Measurements from ENCODE around the gene MRI1.
"Not testable (repeated sequence)": the region's sequence is repeated elsewhere in the genome, so short reads cannot be mapped to it uniquely, and the experiment has no call there.

MRI1 gene

DNA sequence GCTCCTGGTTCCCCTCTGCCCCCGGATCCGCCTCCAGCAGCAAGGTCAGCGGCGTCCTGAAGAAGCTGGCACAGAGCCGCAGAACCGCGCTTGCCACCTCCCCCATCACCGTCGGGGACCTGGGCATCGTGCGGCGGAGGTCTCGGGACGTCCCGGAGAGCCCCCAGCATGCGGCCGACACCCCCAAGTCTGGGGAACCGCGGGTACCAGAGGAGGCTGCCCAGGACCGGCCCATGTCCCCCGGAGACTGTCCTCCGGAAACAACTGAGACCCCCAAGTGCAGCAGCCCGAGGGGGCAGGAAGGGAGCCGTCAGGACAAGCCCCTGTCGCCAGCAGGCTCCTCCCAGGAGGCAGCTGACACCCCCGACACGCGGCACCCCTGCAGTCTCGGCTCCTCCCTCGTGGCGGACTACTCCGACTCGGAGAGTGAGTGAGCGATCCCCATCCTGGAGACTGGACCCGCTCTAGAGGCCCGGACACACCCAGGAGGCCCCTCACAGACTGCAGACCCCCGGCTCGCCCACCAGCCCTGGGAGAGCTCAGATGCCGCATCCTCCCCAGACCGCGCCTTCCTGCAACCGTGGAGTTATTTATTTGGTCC is 1.6 kb upstream of the MRI1 start:
- no peak for DNase-seq

DNA sequence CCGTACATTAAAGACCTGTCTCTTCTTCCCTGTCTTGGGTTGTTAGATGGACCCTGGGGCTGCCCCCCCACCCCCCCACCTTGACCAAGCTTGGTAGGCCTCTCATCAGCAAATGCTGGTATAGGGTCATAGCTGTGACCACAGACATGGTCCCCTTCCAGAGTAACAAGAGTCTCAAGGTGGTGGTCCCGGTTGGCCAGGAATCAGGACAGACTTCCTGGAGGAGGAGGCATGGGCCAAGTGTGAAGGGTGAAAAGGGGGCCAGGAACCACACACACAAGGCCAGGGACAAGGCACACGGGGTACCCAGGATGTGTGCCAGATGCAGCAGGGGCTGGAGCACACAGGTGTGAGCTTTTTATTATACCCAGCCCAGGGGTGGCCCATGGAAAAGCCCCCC is 1.1 kb upstream of the MRI1 start:
- DNase-seq: no peak

DNA sequence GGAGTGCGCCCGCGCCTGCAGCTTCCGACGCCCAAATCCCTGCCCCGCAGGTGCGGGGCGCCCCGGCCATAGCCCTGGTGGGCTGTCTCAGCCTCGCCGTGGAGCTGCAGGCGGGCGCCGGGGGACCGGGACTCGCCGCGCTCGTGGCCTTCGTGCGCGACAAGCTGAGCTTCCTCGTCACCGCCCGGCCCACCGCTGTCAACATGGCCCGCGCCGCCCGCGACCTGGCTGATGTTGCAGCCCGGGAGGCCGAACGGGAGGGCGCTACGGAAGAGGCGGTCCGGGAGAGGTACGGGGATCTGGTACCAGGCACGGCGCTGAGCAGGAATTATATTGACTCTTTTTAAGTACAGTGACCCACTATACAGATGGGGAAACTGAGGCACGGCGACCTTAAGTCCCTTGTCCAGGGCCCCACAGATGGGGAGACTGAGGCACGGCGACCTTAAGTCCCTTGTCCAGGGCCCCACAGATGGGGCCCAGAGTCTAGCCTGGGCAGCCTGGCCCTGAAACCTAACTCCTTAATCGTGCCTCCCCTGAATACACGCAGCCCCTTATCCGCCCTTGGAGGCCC is 586 bp downstream of the MRI1 start:
- DNase-seq: no peak

DNA sequence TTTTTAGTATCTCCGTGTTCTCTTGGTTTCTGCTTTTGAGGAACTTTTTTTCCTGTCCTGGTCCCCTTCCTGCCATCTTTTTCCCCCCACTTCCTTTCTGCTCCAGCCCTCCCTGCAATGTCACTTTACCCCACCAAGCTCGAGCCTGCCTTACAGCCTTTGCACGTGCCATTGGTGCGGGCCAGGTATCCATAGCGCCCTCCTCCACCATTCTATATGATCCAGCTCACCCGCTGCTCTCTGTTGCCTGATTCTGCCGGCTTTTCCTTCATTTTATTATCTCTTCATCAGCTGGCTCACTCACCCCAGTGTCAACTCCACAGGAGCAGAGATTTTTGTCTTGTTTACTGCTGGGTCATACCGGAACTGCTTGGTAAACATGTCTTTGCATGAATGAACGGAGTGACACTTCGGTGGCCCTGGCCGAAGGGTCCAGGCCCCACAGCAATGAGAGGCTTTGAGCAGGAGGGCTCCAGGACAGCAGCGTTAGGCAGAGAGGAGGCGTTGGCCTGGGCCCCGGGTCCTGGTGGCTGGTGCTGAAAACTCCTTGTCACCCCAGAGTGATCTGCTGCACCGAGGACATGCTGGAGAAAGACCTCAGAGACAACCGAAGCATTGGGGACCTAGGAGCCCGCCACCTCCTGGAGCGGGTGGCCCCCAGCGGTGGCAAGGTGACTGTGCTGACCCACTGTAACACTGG is 1.2 kb downstream of the MRI1 start:
- DNase-seq: no peak

DNA sequence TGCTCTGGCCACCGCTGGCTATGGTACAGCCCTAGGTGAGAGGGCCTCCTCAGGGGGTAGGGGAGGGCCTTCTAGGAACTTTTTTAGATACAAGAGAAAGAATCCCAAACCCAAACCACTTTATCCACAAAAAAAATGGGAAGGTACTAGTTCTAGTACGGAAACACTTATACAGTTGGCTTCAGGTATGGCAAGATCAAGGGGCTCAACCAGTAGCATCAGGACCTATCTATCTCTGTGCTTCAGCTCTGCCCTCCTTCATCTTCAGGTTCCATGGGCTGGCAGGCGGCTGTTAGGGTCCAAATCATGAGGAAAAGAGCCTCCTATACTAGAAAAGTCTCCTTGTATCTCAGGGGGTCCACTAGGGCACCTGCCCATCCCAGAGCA is 1.8 kb downstream of the MRI1 start:
- DNase-seq: no peak

DNA sequence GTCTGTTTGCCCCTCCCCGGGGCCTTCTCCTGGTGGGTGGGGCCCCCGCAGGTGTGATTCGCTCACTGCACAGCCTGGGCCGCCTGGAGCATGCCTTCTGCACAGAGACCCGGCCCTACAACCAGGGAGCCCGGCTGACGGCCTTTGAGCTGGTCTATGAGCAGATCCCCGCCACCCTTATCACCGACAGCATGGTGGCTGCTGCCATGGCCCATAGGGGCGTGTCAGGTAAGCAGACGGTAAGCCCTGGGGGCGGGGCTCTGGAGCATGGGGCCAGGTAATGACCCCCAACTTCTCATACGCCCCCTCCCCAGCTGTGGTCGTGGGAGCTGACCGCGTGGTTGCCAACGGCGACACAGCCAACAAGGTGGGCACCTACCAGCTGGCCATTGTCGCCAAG is 4.2 kb downstream of the MRI1 start:
- DNase-seq: no peak

DNA sequence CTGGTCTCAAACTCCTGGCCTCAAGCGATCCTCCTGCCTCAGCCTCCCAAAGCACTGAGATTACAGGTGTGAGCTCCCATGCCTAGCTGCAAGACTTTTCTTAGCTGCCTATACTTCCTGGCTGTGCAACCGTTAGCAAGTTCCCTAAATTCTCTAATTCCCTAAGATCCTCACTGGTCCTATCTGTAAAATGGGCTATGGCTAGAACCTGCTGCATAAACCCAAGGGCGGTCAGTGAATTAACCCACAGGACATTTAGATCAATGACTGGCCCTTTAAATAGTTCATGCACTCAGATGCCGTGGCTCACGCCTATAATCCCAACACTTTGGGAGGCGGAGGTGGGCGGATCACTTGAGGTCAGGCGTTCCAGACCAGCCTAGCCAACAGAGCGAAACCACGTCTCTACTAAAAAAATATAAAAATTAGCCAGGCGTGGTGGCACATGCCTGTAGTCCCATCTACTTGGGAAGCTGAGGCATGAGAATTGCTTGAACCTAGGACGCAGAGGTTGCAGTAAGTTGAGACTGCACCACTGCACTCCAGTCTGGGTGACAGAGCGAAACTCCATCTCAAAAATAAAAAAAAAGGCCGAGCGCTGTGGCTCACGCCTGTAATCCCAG is 5.8 kb downstream of the MRI1 start:
- DNase-seq: no peak

DNA sequence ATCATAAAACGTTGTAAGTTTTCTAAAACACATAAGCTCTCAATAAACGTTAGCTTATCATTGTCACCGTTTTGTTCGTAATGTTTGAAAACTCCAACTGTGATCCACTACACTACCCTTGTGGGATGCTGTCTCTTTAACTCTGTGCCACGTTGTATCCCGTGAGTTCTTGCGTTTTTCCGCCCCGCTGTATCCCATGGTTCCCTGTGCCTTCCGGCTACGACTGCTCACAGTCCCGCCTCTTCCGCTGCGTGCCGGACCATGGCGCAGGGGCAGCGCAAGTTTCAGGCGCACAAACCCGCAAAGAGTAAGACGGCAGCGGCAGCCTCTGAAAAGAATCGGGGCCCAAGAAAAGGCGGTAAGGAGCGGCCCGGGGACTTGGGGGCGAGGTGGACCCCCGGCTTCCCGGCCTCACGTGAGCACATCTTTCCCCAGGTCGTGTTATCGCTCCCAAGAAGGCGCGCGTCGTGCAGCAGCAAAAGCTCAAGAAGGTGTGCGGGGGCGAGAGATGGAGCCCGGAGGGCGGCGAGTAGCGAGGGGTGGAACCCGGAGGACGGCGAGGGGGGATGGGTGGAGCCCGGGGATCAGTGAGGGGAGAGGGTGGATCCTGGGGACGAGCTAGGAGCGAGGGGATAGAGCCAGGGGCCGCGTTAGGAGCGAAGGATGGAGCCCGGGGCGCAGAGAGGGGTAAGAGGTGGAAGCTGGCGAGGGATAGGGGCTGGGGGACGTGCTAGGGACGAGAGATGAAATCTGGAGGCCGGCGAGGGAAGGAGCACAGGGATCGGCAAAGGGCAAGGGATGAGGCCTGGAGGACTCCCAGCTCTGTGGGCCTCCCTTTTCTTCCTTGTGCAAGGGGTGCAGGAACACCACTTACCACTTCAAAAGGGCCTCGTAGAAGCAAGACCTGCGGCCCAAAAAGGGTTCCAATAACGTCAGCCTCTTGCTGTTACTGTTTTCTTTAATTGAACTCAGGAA is 10.2 kb downstream of the MRI1 start, which contains the start of gene C19orf53:
C19orf53 (plus strand) TSS at position 240 of the 975 bp plus-strand sequence; CDS start at position 262, 22 bp downstream.
- DNase-seq: peak; percentile 73

DNA sequence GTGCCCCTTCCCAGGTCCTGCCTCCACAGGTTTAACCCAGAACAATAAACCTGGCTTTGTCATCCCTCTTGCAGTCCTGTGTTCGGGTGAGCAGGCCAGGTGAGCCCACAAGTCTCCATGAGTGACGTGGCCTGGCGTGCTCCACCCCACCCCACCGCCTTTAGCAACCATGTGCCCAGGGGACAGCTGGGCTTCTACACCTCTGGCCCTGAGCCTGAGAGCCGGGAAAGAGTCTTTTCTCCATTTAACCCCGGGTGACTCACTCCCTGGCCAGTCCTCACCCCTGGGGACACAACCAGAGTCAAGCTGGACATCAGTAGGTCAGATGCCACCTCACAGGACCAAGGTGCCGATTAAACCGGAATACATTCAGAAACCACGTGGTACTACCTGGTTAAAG is 14.1 kb downstream of the MRI1 start:
- DNase-seq: no peak

DNA sequence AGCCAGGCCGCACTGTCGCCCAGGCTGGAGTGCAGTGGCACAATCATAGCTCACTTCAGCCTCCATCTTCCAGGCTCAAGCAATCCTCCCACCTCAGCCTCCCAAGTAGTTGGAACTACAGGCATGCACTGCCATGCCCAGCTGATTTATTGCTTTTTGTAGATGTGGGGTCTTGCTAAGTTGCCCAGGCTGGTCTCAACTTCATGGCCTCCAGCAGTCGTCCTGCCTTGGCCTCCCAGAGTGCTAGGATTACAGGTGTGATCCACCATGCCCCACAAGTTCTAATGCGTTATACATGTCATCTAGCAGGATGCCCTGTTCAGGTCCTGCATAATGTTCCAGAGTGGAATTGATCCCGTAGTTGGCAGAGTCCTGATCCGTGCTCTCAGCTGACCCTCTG is 14.5 kb downstream of the MRI1 start:
- DNase-seq: no peak

DNA sequence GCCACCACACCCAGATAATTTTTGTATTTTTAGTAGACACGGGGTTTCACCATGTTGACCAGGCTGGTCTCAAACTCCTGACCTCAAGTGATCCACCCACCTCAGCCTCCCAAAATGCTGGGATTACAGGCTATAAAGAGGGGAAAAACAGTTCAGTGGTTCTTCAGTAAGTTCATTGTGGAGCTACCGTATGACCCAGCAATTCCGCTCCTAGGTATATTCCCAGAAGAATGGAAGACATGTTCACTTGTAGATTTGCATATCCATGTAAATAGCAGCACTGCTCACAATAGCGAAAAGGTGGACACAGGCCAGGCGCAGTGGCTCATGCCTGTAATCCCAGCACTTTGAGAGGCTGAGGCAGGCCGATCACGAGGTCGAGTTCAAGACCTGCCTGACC is 15.5 kb downstream of the MRI1 start:
- not testable (repeated sequence) for DNase-seq

DNA sequence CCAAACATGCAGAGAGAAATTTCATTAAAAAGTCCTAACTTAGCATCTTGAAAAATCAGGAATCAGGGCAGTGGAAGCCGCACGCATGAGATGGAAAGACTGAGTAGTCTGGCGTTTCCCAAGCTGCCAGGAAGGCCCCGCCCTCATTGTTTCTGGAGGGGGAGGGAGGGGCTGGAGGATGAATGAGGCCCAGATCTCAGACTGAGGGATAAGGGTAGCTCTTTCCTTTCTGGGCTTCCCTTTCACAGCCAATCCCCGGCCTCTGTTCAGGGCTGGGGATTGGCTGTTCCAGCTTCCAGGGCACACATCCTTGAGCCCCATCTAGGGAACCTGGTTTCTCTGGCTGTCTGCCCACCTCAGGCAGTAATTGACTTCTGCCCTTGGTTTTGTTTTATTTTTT is 17.2 kb downstream of the MRI1 start:
- DNase-seq: peak; percentile 75

DNA sequence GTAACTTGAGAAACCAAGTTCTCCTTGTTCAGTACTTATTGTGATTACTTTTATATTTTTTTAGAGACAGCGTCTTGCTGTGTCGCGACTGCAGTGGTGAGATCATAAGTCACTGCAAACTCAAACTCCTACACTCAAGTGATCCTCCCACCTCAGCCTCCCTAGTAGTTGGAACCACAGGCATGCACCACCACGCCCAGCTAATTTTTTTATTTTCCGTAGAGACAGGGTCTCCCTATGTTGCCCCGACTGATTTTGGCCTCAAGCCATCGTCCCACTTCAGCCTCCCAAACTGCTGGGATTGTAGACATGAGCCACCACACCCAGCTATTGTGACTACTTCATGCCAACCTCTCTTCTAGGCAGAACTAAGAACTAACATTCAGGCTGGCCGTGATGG is 18.2 kb downstream of the MRI1 start:
- no peak for DNase-seq

DNA sequence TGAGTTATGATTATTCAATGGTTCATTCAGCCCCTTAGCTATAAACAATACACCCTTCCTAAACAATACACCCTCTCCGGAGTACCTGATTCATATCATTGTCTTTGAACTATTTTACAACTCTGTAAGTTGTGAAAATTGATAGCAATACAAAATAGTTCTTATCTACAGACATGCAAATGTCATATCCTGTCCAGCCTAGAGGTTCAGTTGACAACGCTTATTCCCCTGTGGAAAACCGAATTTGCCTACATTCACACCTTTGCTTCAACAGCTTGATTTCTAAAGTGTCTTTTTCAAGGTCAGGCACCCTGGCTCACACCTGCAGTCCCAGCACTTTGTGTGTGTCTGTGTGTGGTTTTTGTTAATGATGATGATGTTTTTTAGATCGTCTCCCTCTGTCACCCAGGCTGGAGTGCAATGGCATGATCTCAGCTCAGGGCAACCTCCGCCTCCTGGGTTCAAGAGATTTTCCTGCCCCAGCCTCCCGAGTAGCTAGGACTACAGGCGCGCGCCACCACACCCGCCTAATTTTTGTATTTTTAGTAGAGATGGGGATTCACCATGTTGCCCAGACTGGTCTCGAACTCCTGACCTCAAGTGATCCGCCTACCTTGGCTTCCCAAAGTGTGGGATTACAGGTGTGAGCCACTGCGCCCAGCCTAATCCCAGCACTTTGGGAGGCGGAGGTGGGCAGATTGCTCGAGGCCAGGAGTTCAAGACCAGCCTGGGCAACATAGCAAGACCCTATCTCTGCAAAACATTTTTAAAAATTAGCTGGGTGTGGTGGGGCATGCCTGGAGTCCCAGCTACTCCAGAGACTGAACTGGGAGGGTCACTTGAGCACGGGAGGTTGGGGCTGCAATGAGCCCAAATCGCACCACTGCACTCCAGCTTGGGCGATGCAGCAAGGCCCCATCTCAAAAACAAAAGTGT is 19.5 kb downstream of the MRI1 start:
- DNase-seq: no peak

DNA sequence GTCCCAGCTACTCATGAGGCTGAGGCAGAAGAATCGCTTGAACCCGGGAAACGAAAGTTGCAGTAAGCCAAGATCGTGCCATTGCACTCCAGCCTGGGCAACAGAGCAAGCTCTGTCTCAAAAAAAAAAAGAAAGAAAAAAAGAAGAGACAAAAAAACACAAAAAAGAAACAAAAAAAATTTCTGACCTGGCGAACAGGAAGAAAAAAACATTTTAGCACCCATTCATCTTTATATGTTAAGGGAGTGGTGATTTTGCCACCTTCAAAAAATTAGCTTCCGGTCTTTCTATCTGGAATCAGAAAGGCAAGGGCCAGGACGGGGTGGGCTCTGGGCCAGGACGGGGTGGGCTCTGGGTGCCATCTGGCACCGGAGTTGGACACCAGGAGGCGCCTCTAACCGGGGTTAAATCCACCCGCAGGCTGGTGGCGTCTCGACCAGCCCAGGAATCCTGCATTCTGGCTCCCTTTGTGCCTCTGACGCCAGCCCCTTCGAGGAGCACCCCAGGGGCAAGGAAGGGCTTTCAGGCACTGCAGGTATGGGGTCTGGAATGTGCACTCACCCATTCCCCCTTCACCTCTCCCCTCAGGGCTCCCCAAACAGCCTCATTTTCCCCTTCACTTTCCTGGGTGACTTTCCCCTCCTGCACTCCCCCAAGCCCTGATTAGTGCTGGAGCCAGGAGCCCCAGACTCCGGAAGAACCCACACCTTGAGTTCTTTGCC is 20.6 kb downstream of the MRI1 start:
- DNase-seq: peak; percentile 63

DNA sequence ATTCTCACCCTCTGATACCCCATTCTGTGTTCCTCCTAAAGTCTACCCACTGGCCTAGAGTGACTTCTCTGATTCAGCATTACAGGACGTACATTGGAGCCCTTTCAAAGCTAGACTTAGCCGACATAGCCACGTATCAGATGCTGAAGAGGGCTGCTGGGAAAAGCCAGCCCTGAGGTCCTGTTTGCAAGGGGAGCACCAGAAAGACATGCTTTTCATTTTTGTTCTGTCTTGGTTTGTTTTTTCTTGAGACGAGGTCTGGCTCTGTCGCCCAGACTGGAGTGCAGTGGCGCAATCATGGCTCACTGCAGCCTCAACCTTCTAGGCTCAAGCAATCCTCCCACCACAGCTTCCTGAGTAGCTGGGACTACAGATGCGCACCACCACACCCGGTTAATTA is 24.7 kb downstream of the MRI1 start:
- no peak for DNase-seq

DNA sequence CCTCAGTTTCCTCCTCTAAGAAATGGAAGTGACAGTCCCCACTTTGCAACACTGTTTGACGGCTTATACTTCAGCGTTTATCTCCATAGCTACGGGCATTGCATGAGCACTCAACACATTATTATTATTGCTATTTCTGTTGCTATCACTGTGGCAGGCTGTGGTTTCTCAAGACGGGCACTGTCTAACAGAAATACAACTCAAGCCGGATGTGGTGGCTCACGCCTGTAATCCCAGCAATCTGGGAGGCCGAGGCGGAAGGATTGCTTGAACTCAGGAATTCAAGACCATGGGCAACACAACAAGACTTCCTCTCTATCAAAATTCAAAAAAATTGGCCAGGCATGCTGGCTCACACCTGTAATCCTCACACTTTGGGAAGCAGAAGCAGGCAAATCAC is 26.0 kb downstream of the MRI1 start:
- DNase-seq: no peak

DNA sequence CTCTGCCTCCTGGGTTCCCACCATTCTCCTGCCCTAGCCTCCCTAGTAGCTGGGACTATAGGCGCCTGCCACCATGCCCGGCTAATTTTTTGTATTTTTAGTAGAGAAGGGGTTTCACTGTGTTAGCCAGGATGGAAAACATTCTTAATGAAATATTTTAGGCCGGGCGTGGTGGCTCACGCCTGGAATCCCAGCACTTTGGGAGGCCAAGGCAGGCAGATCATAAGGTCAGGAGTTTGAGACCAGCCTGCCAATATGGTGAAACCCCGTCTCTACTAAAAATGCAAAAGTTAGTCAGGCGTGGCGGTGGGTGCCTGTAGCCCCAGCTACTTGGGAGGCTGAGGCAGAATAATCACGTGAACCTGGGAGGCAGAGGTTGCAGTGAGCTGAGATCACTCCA is 29.0 kb downstream of the MRI1 start:
- not testable (repeated sequence) for DNase-seq

DNA sequence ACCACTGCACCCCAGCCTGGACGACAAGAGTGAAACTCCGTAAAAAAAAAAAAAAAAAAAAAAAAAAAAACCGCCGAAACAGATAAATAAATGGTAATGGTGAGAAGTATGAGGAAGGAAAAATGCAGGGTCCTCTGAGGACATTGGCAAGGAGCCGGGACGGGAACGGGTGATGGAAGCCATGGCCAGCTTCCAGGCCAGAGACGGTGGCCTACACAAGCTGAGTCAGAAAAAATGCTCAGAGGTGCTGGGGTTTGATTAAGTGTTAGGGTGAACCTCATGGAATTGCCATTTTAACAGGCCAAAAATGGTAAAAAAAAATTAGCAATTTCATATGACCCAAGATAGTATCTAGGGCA is 30.1 kb downstream of the MRI1 start:
- DNase-seq: no peak

DNA sequence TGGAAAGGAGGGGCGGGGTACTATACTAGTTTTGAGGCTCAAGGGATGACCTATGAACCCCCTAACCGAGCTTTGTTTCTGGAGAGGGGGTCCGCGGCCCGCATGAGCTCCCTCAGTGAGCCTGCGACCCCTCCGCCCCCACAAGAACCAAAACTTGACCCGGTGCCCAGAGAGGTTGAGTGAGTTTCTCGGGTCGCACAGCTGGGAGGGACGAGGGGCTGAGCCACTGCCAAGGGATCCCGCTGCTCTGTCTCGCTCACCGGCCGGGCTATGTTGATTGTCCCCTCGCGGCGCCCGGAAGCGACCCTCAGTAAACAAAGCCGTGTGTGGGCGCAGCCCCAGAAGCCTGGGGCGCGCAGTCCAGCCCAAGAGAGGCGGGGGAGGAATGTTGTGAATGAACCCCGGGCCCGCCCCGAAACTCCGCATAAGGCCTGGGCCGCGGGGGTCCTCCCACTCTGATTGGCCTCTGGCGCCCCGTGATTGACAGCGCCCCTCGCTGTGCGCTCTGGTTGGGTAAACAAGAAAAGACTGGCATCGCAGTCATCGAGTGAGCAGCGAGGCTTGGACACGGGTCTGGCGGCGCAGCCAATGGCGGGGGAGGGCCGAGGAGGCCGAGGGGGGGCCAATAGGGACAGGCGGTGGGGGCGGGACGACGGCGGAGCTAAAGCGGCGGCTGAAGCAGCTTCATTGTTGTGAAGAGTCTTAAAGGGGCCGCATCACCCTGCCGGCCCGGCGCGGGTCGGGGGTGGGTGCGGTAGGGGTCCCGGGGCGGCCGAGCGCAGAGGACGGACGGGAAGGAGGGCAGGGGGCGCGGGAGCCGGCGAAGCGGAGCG is 30.7 kb downstream of the MRI1 start, which contains the start of gene ZSWIM4:
ZSWIM4 (plus strand) TSS at position 687 of the 833 bp plus-strand sequence. CDS start 206 bp downstream, outside the sequence.
- DNase-seq: peak; percentile 100
